NCI-H748 (cell line): ENCODE measurements around the gene RCE1.

ENCODE experiments used
- DNase-seq: peaks from one replicate; lab custom pipeline; 2025; ENCODE audit not compliant: unreplicated experiment; lab: John Stamatoyannopoulos, UW

The RCE1 gene

GRCh38 chr11:66844496-66845142 lies 1.4 kb downstream of the RCE1 start:
- DNase-seq: no peak

- DNase-seq: no peak
Observed at GRCh38 chr11:66845143-66845875, 2.1 kb downstream of the RCE1 start.

GRCh38 chr11:66845876-66846212 lies 2.6 kb downstream of the RCE1 start:
- DNase-seq: no peak

- no peak for DNase-seq
Observed at GRCh38 chr11:66846671-66847091, 3.4 kb downstream of the RCE1 start.

- no peak for DNase-seq
Observed at GRCh38 chr11:66847461-66848232, 4.4 kb downstream of the RCE1 start.

- no peak for DNase-seq
Observed at GRCh38 chr11:66848671-66849500, 5.6 kb downstream of the RCE1 start.

GRCh38 chr11:66849501-66850234 lies 6.4 kb downstream of the RCE1 start:
- DNase-seq: no peak

GRCh38 chr11:66850235-66850587 lies 7.0 kb downstream of the RCE1 start:
- DNase-seq: no peak

GRCh38 chr11:66850588-66851238 lies 7.5 kb downstream of the RCE1 start:
- DNase-seq: no peak

- DNase-seq: no peak
Observed at GRCh38 chr11:66851239-66851596, 8.0 kb downstream of the RCE1 start.

- peak; percentile 46 for DNase-seq
Observed at GRCh38 chr11:66851698-66852465, 8.6 kb downstream of the RCE1 start.

GRCh38 chr11:66852466-66853241 lies 9.4 kb downstream of the RCE1 start:
- DNase-seq: no peak

GRCh38 chr11:66853242-66854229 lies 10.3 kb downstream of the RCE1 start:
- DNase-seq: no peak

GRCh38 chr11:66854231-66854661 lies 11.0 kb downstream of the RCE1 start:
- no peak for DNase-seq

GRCh38 chr11:66854729-66855211 lies 11.5 kb downstream of the RCE1 start:
- DNase-seq: no peak

- DNase-seq: peak; percentile 96
Observed at GRCh38 chr11:66855574-66856495, 12.6 kb downstream of the RCE1 start.
